Spleen (tissue), 7 donors: Measurements from ENCODE around the gene IZUMO4.

Experiments used
- POLR2AphosphoS5 ChIP-seq, 3 donors: sonication (generic); formaldehyde crosslinking; IDR thresholded peaks; one replicate each; pipeline ENCODE4 v1.5.1; 2017; ENCODE audit warnings: antibody characterized with exemption in 3 of 3
- TF ChIP-seq, protein P1 (sequence below), 11 experiments: fragments of 200-600 bp in 7 of 11; fragments of 450-650 bp in 4 of 11; sonication (generic) in 4 of 11; IDR thresholded peaks in 8 of 11; conservative IDR thresholded peaks in 3 of 11; 1 replicate in 7 of 11; 2 replicates in 4 of 11; pipeline versions ENCODE4 v1.4.0 to v1.8.0; 2016 to 2021; ENCODE audit warnings: antibody characterized with exemption in 11 of 11, inconsistent platforms in 4 of 11, mild to moderate bottlenecking in 1 of 11
- donor health status: DM: no; HTN: no; CAD: no; lungs with moderate emphysema.
- donor health status: DM: no; HTN: no; CAD: no.
- donor health status: DM: no; HTN: no; CAD: no.

DNA sequence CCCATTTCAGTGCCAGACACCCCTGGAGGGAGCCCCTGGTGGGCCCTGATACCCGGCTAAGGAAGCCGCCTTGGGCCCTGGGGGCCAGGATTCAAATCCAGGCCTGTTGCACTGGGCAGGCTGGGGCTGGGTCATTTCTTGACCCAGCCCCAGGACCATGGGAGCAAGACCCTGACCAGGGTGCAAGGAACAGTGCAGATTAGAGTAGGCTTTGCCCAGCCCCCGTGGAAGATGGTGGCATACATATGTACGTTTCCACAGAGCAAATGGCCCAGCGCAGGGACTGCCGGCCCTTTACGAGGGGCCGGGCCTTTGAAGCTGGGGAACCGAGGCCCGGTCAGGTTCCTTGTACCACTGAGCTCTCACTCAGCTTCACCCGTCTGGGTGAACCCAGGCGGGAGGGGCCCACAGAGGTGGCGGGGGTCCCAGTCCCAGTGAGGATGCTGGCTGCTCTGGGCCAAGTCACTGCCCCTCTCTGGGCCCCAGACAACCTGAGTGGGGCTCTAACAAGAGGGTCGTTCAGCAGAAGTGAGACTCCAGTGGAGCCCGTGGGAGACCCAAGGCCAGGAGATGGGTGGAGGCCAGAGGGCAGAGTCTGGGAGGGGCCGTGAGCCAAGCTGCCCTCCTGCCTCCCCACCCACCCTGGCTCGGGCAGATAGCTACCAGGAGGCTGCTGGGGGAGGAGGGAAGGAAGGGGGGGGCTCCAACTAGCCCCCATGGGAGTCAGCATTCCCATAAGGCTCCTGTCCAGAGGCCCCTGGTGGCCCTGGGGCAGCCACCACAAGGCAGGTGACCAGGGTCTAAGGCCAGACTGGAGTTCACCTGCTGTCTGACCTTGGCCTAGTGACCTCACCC lies 48.4 kb upstream of the IZUMO4 start:
- TF ChIP-seq, protein P1, sequence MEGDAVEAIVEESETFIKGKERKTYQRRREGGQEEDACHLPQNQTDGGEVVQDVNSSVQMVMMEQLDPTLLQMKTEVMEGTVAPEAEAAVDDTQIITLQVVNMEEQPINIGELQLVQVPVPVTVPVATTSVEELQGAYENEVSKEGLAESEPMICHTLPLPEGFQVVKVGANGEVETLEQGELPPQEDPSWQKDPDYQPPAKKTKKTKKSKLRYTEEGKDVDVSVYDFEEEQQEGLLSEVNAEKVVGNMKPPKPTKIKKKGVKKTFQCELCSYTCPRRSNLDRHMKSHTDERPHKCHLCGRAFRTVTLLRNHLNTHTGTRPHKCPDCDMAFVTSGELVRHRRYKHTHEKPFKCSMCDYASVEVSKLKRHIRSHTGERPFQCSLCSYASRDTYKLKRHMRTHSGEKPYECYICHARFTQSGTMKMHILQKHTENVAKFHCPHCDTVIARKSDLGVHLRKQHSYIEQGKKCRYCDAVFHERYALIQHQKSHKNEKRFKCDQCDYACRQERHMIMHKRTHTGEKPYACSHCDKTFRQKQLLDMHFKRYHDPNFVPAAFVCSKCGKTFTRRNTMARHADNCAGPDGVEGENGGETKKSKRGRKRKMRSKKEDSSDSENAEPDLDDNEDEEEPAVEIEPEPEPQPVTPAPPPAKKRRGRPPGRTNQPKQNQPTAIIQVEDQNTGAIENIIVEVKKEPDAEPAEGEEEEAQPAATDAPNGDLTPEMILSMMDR (IDR thresholded peaks at IDR 0.05 in 8 of 11, conservative IDR thresholded peaks at IDR 0.05 in 3 of 11): no peak
- TF ChIP-seq POLR2AphosphoS5 (IDR thresholded peaks at IDR 0.05): no peak
